Measurements from ENCODE around the gene SGMS1.
"Not testable (repeated sequence)": the region's sequence is repeated elsewhere in the genome, so short reads cannot be mapped to it uniquely, and the experiment has no call there.

GRCh38 chr10:50267877-50268276 is 355.9 kb downstream of the SGMS1 start:
- TF ChIP-seq CTCF (conservative IDR thresholded peaks at IDR 0.05; ENCODE audit: low read depth in 2 of 2); CREB1 (CRISPR knock-in tag; IDR thresholded peaks at IDR 0.05; ENCODE audit: low read depth); POLR2AphosphoS5 (IDR thresholded peaks at IDR 0.05; ENCODE audit: low read depth); REST (IDR thresholded peaks at IDR 0.05; ENCODE audit: unreplicated experiment); EZH2phosphoT487 (IDR thresholded peaks at IDR 0.05; ENCODE audit: unreplicated experiment): not testable (repeated sequence)
